ENCODE data around the gene TNNI3.

GRCh38 chr19:55103190-55103589 lies 54.3 kb downstream of the TNNI3 start:
- TF ChIP-seq CTCF (IDR thresholded peaks at IDR 0.05) (no peak), POLR2A (IDR thresholded peaks at IDR 0.05) (no peak), EP300 (IDR thresholded peaks at IDR 0.05) (no peak)
